ENCODE measurements around the gene SLIT3.

The SLIT3 gene

GRCh38 chr5:169299663-169300467 lies 1.1 kb downstream of the SLIT3 start:
- H3K27ac ChIP-seq: peak overlapping the region; percentile 35; the same call in 1 of the 2 replicates
- TF ChIP-seq, protein P1, sequence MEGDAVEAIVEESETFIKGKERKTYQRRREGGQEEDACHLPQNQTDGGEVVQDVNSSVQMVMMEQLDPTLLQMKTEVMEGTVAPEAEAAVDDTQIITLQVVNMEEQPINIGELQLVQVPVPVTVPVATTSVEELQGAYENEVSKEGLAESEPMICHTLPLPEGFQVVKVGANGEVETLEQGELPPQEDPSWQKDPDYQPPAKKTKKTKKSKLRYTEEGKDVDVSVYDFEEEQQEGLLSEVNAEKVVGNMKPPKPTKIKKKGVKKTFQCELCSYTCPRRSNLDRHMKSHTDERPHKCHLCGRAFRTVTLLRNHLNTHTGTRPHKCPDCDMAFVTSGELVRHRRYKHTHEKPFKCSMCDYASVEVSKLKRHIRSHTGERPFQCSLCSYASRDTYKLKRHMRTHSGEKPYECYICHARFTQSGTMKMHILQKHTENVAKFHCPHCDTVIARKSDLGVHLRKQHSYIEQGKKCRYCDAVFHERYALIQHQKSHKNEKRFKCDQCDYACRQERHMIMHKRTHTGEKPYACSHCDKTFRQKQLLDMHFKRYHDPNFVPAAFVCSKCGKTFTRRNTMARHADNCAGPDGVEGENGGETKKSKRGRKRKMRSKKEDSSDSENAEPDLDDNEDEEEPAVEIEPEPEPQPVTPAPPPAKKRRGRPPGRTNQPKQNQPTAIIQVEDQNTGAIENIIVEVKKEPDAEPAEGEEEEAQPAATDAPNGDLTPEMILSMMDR (conservative IDR thresholded peaks at IDR 0.05): no peak

DNA sequence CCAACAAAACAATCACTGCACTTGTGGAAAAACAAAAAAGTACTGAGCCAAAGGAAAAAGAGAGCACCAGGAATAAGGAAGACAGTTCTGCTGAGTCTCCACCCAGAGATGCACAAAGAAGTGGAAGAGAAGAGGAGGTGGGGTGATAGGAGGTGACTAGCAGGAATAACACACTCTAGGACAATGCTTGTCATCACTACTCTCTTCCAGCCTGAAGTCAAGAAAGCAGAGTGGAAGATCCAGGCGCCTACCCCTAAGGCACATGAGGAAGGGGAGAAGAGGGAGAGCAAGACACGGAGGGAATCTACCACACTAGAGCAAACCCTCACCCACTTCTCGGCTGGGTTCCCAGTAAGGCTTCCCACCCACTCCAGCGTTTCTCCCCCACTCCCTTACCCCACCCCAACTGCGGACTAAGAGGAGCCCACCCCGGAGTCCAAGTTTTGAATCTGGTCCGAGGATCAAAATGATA lies 1.7 kb downstream of the SLIT3 start:
- no peak overlapping the region for H3K27ac ChIP-seq
- TF ChIP-seq, protein P1 (conservative IDR thresholded peaks at IDR 0.05): no peak

GRCh38 chr5:169298193-169298592 lies 2.7 kb downstream of the SLIT3 start:
- TF ChIP-seq, protein P1 (conservative IDR thresholded peaks at IDR 0.05): no peak
- no peak overlapping the region for H3K27ac ChIP-seq

DNA sequence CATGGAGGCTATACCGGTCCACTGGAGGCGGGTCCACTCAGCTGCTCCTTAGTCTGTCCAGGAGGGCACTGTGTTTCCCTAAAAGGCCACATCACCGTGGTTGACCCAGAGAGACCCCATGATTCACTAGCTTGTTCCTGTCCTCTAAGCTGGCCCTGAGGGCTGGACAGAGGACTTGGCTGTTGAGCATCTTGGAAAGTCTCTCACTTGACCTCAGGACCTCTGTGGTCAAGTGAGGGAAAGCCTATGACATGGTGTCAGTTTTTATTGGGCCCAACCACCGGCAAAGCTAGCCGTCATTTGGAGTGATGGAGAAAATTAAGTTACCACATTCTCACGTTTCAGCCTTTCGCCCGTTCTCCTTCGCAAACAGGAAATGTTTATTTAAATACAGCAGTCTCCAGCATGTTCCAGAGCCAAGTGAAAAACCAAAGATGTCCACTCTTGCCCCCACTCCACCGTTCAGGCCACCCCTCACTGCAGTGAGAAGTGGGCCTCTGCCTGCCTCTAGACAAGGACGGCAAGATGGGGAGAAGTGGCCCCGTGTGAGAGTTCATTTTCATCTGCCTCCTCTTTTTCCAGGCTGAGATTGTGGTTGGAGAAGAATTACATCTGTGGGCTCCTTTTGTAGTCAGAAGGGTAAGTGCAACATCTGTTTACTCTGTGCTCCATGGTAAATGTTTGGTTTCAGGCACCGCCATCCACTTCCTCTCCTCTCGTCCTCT lies 4.4 kb downstream of the SLIT3 start:
- TF ChIP-seq, protein P1 (conservative IDR thresholded peaks at IDR 0.05): no peak
- H3K27ac ChIP-seq: peak overlapping the region; percentile 56

DNA sequence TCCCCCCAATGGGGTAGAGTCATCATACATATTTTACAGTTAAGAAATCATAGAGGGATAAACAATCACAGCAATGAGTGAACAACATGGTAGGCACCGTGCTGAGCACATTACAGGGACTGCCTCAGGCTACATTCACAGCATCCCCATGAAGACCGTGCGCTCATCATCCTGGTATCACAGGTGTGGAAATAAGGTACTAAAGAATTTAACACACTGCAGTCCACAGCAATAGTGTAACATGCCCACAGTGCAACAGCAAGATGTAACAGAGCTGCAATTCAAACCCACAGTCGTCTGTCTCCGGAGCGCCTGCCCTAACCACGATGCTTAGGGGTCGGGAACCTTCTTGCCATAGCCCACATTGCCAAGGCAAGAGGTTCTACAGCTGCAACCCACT lies 5.6 kb downstream of the SLIT3 start:
- TF ChIP-seq, protein P1 (conservative IDR thresholded peaks at IDR 0.05): no peak
- H3K27ac ChIP-seq: no peak overlapping the region

- no peak overlapping the region for H3K27ac ChIP-seq
- TF ChIP-seq, protein P1 (conservative IDR thresholded peaks at IDR 0.05): no peak
Measured at GRCh38 chr5:169294621-169295020, 6.3 kb downstream of the SLIT3 start.

- no peak overlapping the region for H3K27ac ChIP-seq
- TF ChIP-seq, protein P1 (conservative IDR thresholded peaks at IDR 0.05): no peak
Measured at GRCh38 chr5:169291877-169292276, 9.1 kb downstream of the SLIT3 start.

All from VCaP (cell line).